H9 (cell line): ENCODE data around the gene KRT3. TPM values are rescaled to one million over a fixed set of nuclear protein-coding genes. Genes with fewer than 3 reads are reported as not detected.

Experiments used
- DNase-seq: peaks from one replicate; pipeline ENCODE4 v3.0.0-alpha.2; 2017
- H2AFZ ChIP-seq: one replicate; pipeline ENCODE4 v1.6.1; 2013; ENCODE audit warnings: mild to moderate bottlenecking, low read length, control low read depth, moderate library complexity
- H2AK5ac ChIP-seq: 2 replicates; pipeline ENCODE4 v1.6.1; 2013; ENCODE audit warnings: low read length, control low read depth, mixed read lengths; ENCODE audit not compliant: insufficient read length
- H2BK120ac ChIP-seq: one replicate; pipeline ENCODE4 v1.6.1; 2013; ENCODE audit warnings: low read depth, mild to moderate bottlenecking, low read length, control low read depth, inconsistent platforms; ENCODE audit not compliant: poor library complexity, severe bottlenecking
- H2BK12ac ChIP-seq: 2 replicates; pipeline ENCODE4 v1.6.1; 2013; ENCODE audit warnings: low read length, control low read depth, mixed read lengths, low read depth; ENCODE audit not compliant: insufficient read length
- H2BK15ac ChIP-seq: 2 replicates; pipeline ENCODE4 v1.6.1; 2013; ENCODE audit warnings: low read depth, low read length, control low read depth
- H2BK20ac ChIP-seq: one replicate; pipeline ENCODE4 v1.6.1; 2013; ENCODE audit warnings: low read depth, mild to moderate bottlenecking, low read length, control low read depth, inconsistent platforms; ENCODE audit not compliant: poor library complexity, severe bottlenecking
- H2BK5ac ChIP-seq: 2 replicates; pipeline ENCODE4 v1.6.1; 2013; ENCODE audit warnings: low read length, control low read depth, mixed read lengths; ENCODE audit not compliant: insufficient read length
- H3K14ac ChIP-seq: 2 replicates; pipeline ENCODE4 v1.6.1; 2013; ENCODE audit warnings: low read length, control low read depth; ENCODE audit not compliant: insufficient read depth
- H3K18ac ChIP-seq: 2 replicates; pipeline ENCODE4 v1.6.1; 2013; ENCODE audit warnings: low read depth, mild to moderate bottlenecking, mixed read lengths, low read length, control low read depth; ENCODE audit not compliant: insufficient read length
- H3K23ac ChIP-seq: 2 replicates; pipeline ENCODE4 v1.6.1; 2013; ENCODE audit warnings: low read length, control low read depth, mixed read lengths, low read depth; ENCODE audit not compliant: insufficient read length
- H3K23me2 ChIP-seq: 2 replicates; pipeline ENCODE4 v1.6.1; 2013; ENCODE audit warnings: low read depth, mild to moderate bottlenecking, mixed read lengths, low read length, control low read depth; ENCODE audit not compliant: insufficient read length, poor library complexity, severe bottlenecking
- H3K27ac ChIP-seq: 2 replicates; pipeline ENCODE4 v1.5.1; 2013; ENCODE audit warnings: low read length, control low read depth, mixed read lengths, low read depth; ENCODE audit not compliant: insufficient read length
- H3K27me3 ChIP-seq: 2 replicates; pipeline ENCODE4 v1.6.1; 2013; ENCODE audit warnings: low read length, control low read depth, inconsistent platforms; ENCODE audit not compliant: insufficient read depth
- H3K4ac ChIP-seq: 2 replicates; pipeline ENCODE4 v1.6.1; 2013; ENCODE audit warnings: low read depth, mild to moderate bottlenecking, control low read depth, inconsistent platforms, low read length, moderate library complexity
- H3K4me1 ChIP-seq: 2 replicates; pipeline ENCODE4 v1.6.1; 2013; ENCODE audit warnings: low read length, control low read depth, inconsistent platforms; ENCODE audit not compliant: insufficient read depth
- H3K4me2 ChIP-seq: 2 replicates; pipeline ENCODE4 v1.6.1; 2013; ENCODE audit warnings: low read length, control low read depth, mixed read lengths; ENCODE audit not compliant: insufficient read length, insufficient read depth
- H3K56ac ChIP-seq: 2 replicates; pipeline ENCODE4 v1.6.1; 2013; ENCODE audit warnings: low read depth, mild to moderate bottlenecking, mixed read lengths, low read length, control low read depth; ENCODE audit not compliant: insufficient read length
- H3K79me1 ChIP-seq: 2 replicates; pipeline ENCODE4 v1.6.1; 2013; ENCODE audit warnings: low read depth, mild to moderate bottlenecking, moderate library complexity, low read length, control low read depth, inconsistent platforms; ENCODE audit not compliant: insufficient read depth, poor library complexity, severe bottlenecking
- H3K79me2 ChIP-seq: 2 replicates; pipeline ENCODE4 v1.6.1; 2013; ENCODE audit warnings: low read length, control low read depth, inconsistent platforms; ENCODE audit not compliant: insufficient read depth
- H3K9ac ChIP-seq: 2 replicates; pipeline ENCODE4 v1.6.1; 2013; ENCODE audit warnings: low read length, control low read depth, mixed read lengths; ENCODE audit not compliant: insufficient read length; ENCODE audit errors: extremely low read depth
- H3K9me3 ChIP-seq: one replicate; pipeline ENCODE4 v1.6.1; 2013; ENCODE audit warnings: low read depth, low read length, inconsistent platforms; ENCODE audit not compliant: control insufficient read depth
- H3T11ph ChIP-seq: one replicate; pipeline ENCODE4 v1.6.1; 2013; ENCODE audit warnings: mild to moderate bottlenecking, low read length, control low read depth, inconsistent platforms
- H4K20me1 ChIP-seq: one replicate; pipeline ENCODE4 v1.6.1; 2013; ENCODE audit not compliant: control insufficient read depth, insufficient read length, insufficient read depth
- H4K5ac ChIP-seq: 2 replicates; pipeline ENCODE4 v1.6.1; 2013; ENCODE audit warnings: low read depth, mild to moderate bottlenecking, mixed read lengths, low read length, control low read depth; ENCODE audit not compliant: insufficient read length
- H4K8ac ChIP-seq: replicated peaks from 2 replicates; pipeline ENCODE4 v1.6.1; 2013; ENCODE audit warnings: low read length, control low read depth, mixed read lengths, low read depth; ENCODE audit not compliant: insufficient read length
- H4K91ac ChIP-seq: 2 replicates; pipeline ENCODE4 v1.6.1; 2013; ENCODE audit warnings: low read depth, mild to moderate bottlenecking, moderate library complexity, mixed read lengths, low read length, control low read depth; ENCODE audit not compliant: insufficient read length
- H3K27ac Mint-ChIP-seq, 3 experiments: 2 replicates in 2 of 3; 3 replicates in 1 of 3; pipeline ENCODE4 v1.8.0; 2020 to 2021; ENCODE audit warnings: mixed read lengths in 3 of 3, mild to moderate bottlenecking in 1 of 3, moderate library complexity in 1 of 3
- H3K27me3 Mint-ChIP-seq: 2 replicates; pipeline ENCODE4 v1.8.0; 2021; ENCODE audit warnings: low read depth, mild to moderate bottlenecking, moderate library complexity, mixed read lengths
- H3K36me3 Mint-ChIP-seq, 3 experiments: 2 replicates in 2 of 3; 3 replicates in 1 of 3; pipeline ENCODE4 v1.8.0; 2020 to 2021; ENCODE audit warnings: low read depth in 3 of 3, mixed read lengths in 3 of 3; ENCODE audit not compliant: insufficient read depth in 1 of 3
- H3K4me1 Mint-ChIP-seq, 2 experiments: 2 replicates each; pipeline ENCODE4 v1.8.0; 2020; ENCODE audit warnings: mixed read lengths in 2 of 2
- H3K4me3 Mint-ChIP-seq, 2 experiments: 2 replicates in 1 of 2; 3 replicates in 1 of 2; pipeline ENCODE4 v1.8.0; 2020 to 2021; ENCODE audit warnings: mild to moderate bottlenecking in 2 of 2, mixed read lengths in 2 of 2, moderate library complexity in 1 of 2
- H3K9me3 Mint-ChIP-seq, 2 experiments: 2 replicates in 1 of 2; 3 replicates in 1 of 2; pipeline ENCODE4 v1.8.0; 2020; ENCODE audit warnings: mild to moderate bottlenecking in 2 of 2, mixed read lengths in 2 of 2, moderate library complexity in 1 of 2
- CTCF ChIP-seq: fragments of 200-600 bp; sonication (generic); conservative IDR thresholded peaks from 3 replicates; pipeline ENCODE4 v1.8.0; 2021; ENCODE audit warnings: antibody characterized with exemption, mild to moderate bottlenecking
- WGBS: extraction: QIAGEN DNeasy Blood & Tissue Kit; methylation state at CpG from one replicate; pipeline ENCODE4 v1.1.7; 2013; ENCODE audit warnings: missing lambda C conversion rate, low lambda C conversion rate, mixed read lengths; ENCODE audit not compliant: insufficient read length; ENCODE audit errors: extremely low coverage; 5-methylcytosine and 5-hydroxymethylcytosine counted together
- total RNA-seq: library from RNA; stranded (reverse); gene quantifications from 2 replicates; pipeline ENCODE4 v1.2.1, GENCODE V29; 2021

Gene KRT3
- total RNA-seq, 1 experiment from 2014 or later, result not detected

- no peaks in the 10 kb centered on the region for H3K9me3 Mint-ChIP-seq
- H3K14ac ChIP-seq, result no peak overlapping the region
- no peak overlapping the region for H2AFZ ChIP-seq
- no peak overlapping the region for H3K4me2 ChIP-seq
- no peak for DNase-seq
- H3K27ac Mint-ChIP-seq, result no peak overlapping the region
- no peak overlapping the region for H3K23ac ChIP-seq
- H2BK15ac ChIP-seq, result no peak overlapping the region
- H3K79me2 ChIP-seq, result no peaks in the 10 kb centered on the region
- no peaks in the 10 kb centered on the region for H3K36me3 Mint-ChIP-seq
- TF ChIP-seq CTCF, result no peak
- no peak overlapping the region for H3K27ac ChIP-seq
- H3K56ac ChIP-seq, result no peak overlapping the region
- H3K79me1 ChIP-seq, result no peaks in the 10 kb centered on the region
- no peaks in the 10 kb centered on the region; the same call in 1 of the 2 replicates for H3K27me3 ChIP-seq
- no peak overlapping the region for H3T11ph ChIP-seq
- H2AK5ac ChIP-seq, result no peak overlapping the region
- no peak overlapping the region for H3K4me3 Mint-ChIP-seq
- H4K8ac ChIP-seq, result no peak overlapping the region
- H3K4ac ChIP-seq, result no peak overlapping the region
- H2BK120ac ChIP-seq, result no peak overlapping the region
- peaks cover 12% of the 10 kb centered on the region for H3K27me3 Mint-ChIP-seq
- H3K4me1 Mint-ChIP-seq, result no peaks in the 10 kb centered on the region
- H2BK5ac ChIP-seq, result no peak overlapping the region
- H2BK12ac ChIP-seq, result no peak overlapping the region
- H4K20me1 ChIP-seq, result no peaks in the 10 kb centered on the region
- no peaks in the 10 kb centered on the region for H3K9me3 ChIP-seq
- H4K5ac ChIP-seq, result no peak overlapping the region
- H3K4me1 ChIP-seq, result no peaks in the 10 kb centered on the region
- H3K18ac ChIP-seq, result no peak overlapping the region
- peaks cover 2% of the 10 kb centered on the region for H3K23me2 ChIP-seq
- H4K91ac ChIP-seq, result no peak overlapping the region
- no peak overlapping the region for H3K9ac ChIP-seq
- WGBS, result no CpG with 5 or more reads among the region's 11 CpGs
- no peak overlapping the region for H2BK20ac ChIP-seq
Observed at GRCh38 chr12:52844386-52844785, 48.5 kb upstream of the KRT3 start.
